H7 (cell line): ENCODE measurements around the gene CCR5AS.

ENCODE experiments used
- DNase-seq: peaks from one replicate; pipeline ENCODE4 v3.0.0; 2012
- H3K27me3 ChIP-seq: 2 replicates; pipeline ENCODE4 v1.6.0; 2011; ENCODE audit warnings: mild to moderate bottlenecking, low read length; ENCODE audit not compliant: control insufficient read depth, insufficient read depth
- H3K36me3 ChIP-seq: replicated peaks from 2 replicates; pipeline ENCODE4 v1.5.1; 2011; ENCODE audit warnings: low read length; ENCODE audit not compliant: control insufficient read depth, insufficient read depth
- H3K4me3 ChIP-seq: 2 replicates; pipeline ENCODE4 v1.5.1; 2011; ENCODE audit warnings: low read depth, mild to moderate bottlenecking, control low read depth, low read length, moderate library complexity; ENCODE audit not compliant: insufficient read depth

The CCR5AS gene

GRCh38 chr3:46368569-46368968 lies 38.3 kb downstream of the CCR5AS start:
- DNase-seq: peak; percentile 60
- Histone ChIP-seq H3K36me3 (no peaks in the 10 kb centered on the region), H3K4me3 (no peak overlapping the region), H3K27me3 (no peaks in the 10 kb centered on the region)

GRCh38 chr3:46367811-46368210 lies 39.1 kb downstream of the CCR5AS start:
- Histone ChIP-seq H3K27me3 (no peaks in the 10 kb centered on the region), H3K36me3 (no peaks in the 10 kb centered on the region), H3K4me3 (no peak overlapping the region)
- DNase-seq: no peak

GRCh38 chr3:46365737-46366524 lies 40.9 kb downstream of the CCR5AS start:
- no peak for DNase-seq
- no peaks in the 10 kb centered on the region for H3K36me3 ChIP-seq
- H3K27me3 ChIP-seq: no peaks in the 10 kb centered on the region
- H3K4me3 ChIP-seq: no peak overlapping the region

GRCh38 chr3:46365041-46365440 lies 41.8 kb downstream of the CCR5AS start:
- no peak for DNase-seq
- H3K36me3 ChIP-seq: no peaks in the 10 kb centered on the region
- no peak overlapping the region for H3K4me3 ChIP-seq
- H3K27me3 ChIP-seq: no peaks in the 10 kb centered on the region

GRCh38 chr3:46361408-46362283 lies 45.2 kb downstream of the CCR5AS start:
- no peak for DNase-seq
- Histone ChIP-seq H3K4me3 (no peak overlapping the region), H3K36me3 (no peaks in the 10 kb centered on the region), H3K27me3 (no peaks in the 10 kb centered on the region)

- no peak for DNase-seq
- H3K4me3 ChIP-seq: no peak overlapping the region
- H3K27me3 ChIP-seq: no peaks in the 10 kb centered on the region
- H3K36me3 ChIP-seq: no peaks in the 10 kb centered on the region
Observed at GRCh38 chr3:46360907-46361306, 46.0 kb downstream of the CCR5AS start.

GRCh38 chr3:46359733-46360493 lies 47.0 kb downstream of the CCR5AS start:
- no peak for DNase-seq
- Histone ChIP-seq H3K27me3 (no peaks in the 10 kb centered on the region), H3K4me3 (no peak overlapping the region), H3K36me3 (no peaks in the 10 kb centered on the region)

GRCh38 chr3:46358466-46358865 lies 48.4 kb downstream of the CCR5AS start:
- Histone ChIP-seq H3K4me3 (no peak overlapping the region), H3K27me3 (no peaks in the 10 kb centered on the region), H3K36me3 (no peaks in the 10 kb centered on the region)
- no peak for DNase-seq

- no peak overlapping the region for H3K4me3 ChIP-seq
- no peaks in the 10 kb centered on the region for H3K27me3 ChIP-seq
- no peak for DNase-seq
- H3K36me3 ChIP-seq: no peaks in the 10 kb centered on the region
Observed at GRCh38 chr3:46356909-46357308, 50.0 kb downstream of the CCR5AS start.

- DNase-seq: no peak
- Histone ChIP-seq H3K36me3 (no peaks in the 10 kb centered on the region), H3K27me3 (no peaks in the 10 kb centered on the region), H3K4me3 (no peak overlapping the region)
Observed at GRCh38 chr3:46356276-46356675, 50.6 kb downstream of the CCR5AS start.

- no peak for DNase-seq
- H3K4me3 ChIP-seq: no peak overlapping the region
- H3K36me3 ChIP-seq: no peaks in the 10 kb centered on the region
Observed at GRCh38 chr3:46354984-46355383, 51.9 kb downstream of the CCR5AS start.

GRCh38 chr3:46354478-46354877 lies 52.4 kb downstream of the CCR5AS start:
- no peaks in the 10 kb centered on the region for H3K36me3 ChIP-seq
- no peaks in the 10 kb centered on the region for H3K27me3 ChIP-seq
- H3K4me3 ChIP-seq: no peak overlapping the region
- no peak for DNase-seq

More at GRCh38 chr3:46354984-46355383, 51.9 kb downstream of the CCR5AS start:
- H3K27me3 ChIP-seq: no peaks in the 10 kb centered on the region

GRCh38 chr3:46353647-46354410 lies 53.0 kb downstream of the CCR5AS start, which contains the start of gene CCR2:
Gene CCR2, plus strand, starts transcription at chr3:46354111. Its CDS starts 3,417 bp downstream, at chr3:46357528.
- Histone ChIP-seq H3K36me3 (no peaks in the 10 kb centered on the region), H3K27me3 (no peaks in the 10 kb centered on the region), H3K4me3 (no peak within 1 kb of the TSS)
- no peak for DNase-seq

GRCh38 chr3:46353090-46353489 lies 53.8 kb downstream of the CCR5AS start:
- Histone ChIP-seq H3K4me3 (no peak overlapping the region), H3K27me3 (no peaks in the 10 kb centered on the region), H3K36me3 (no peaks in the 10 kb centered on the region)
- DNase-seq: no peak
